T1000 (cell line): ENCODE data around the gene NMNAT3.

Source experiments
- DNase-seq: peaks from one replicate; lab custom pipeline; 2025; ENCODE audit warnings: mixed read lengths; lab: John Stamatoyannopoulos, UW

Gene NMNAT3

DNA sequence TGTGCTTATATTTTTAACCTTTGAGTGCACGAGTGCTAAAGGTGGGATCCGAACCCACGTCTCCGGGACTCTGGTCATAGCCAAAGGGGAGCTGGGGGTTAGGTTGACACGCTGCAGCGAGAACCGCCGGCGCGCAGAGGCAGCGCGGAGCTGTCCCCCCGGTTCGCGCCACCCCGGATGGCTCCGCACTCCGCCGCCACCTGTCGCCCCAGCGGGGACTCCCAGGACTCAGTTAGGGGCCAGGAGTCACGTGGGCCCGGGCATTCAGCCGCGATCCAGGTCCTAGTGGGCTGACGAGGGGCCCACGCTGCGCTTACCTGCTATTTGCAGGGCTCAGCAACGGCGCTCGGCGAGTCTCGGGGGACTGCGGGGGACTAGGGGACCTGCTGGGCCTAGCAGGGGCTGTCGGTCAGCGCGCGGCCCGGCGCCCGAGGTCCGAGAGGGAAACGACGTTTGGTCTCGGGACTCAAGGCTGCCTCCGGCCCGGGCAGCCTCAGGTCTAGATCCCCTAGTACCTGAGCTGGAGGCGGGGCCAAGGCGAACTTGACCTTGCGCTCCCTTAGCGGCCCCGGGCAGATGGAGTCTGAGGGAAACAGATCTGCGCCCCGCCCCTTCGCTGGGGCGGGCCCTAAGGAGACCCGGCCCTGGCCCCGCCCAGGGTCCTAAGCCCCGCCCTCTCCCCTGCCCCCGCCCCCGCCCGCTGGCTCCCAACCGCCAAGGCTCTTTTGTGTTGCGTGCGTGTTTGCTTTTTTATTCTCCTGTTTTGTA lies at the start of gene NMNAT3:
Gene NMNAT3, minus strand, starts transcription at position 585 of the 768 bp plus-strand sequence. CDS start 50,248 bp downstream, outside the sequence.
- DNase-seq: peak; percentile 60

DNA sequence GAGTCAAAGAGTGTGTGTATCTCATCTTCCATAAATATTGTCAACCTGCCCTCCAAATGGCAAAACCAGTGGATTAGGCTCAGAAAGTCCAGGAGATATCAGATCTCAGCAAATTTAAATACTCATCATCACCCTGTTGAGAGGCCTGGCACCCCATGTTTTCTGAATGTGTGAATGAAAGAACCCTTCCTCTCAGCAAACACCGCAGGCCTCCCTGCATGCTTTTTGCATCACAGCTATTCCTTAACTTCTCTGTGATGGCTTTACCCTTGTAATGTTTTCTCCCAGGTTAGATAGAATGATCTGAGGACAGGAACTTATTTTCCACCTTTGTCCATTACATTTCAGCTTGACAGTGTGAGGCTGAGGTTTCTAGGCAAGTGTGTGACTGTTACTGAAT lies 43.6 kb upstream of the NMNAT3 start:
- DNase-seq: no peak

DNA sequence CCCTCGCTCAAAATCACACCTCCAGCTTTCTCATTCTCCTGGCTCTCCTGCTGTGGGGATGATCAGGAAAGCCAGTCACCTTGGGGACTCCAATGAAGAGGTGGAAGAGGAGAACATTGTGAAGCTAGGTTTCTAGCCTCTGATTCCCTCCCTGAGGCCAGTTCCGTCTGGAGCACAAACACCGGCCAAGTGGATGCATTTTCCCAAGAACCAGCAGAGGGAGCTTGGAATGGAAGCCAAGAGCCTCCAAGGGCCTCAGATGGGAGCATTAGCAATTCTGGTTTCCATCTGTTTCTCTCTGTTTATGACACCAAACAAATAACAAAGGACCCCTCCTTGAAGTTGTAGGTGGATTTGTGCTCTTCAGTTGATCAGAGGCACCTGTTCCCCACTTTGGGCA lies 40.6 kb upstream of the NMNAT3 start:
- DNase-seq: no peak

DNA sequence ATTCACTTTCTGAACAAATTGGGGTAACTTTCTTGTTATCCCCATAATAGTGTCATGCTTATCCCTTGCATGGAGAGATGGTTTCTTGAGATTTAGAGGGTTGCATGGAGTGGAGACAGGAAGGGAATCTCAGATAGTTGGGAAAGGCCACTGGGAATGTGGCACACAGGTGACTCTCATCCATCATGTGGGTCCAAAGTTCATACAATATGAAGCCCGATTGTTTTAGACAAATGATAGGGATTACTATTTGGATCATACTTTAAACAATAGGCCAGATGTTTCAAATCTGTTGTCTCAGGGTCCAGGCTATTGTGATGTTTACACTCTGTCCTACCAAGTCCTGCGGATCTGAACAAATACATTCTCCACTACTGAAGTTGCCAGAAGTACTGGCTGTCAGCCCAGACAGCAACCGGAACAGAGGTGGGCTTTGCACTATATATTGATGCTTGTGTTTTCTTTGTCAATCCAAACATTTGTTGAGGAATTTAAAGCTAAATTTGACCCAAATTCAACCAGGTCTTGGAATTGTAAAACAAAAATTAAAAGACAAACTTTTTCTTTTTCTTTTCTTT lies 39.2 kb upstream of the NMNAT3 start:
- no peak for DNase-seq

DNA sequence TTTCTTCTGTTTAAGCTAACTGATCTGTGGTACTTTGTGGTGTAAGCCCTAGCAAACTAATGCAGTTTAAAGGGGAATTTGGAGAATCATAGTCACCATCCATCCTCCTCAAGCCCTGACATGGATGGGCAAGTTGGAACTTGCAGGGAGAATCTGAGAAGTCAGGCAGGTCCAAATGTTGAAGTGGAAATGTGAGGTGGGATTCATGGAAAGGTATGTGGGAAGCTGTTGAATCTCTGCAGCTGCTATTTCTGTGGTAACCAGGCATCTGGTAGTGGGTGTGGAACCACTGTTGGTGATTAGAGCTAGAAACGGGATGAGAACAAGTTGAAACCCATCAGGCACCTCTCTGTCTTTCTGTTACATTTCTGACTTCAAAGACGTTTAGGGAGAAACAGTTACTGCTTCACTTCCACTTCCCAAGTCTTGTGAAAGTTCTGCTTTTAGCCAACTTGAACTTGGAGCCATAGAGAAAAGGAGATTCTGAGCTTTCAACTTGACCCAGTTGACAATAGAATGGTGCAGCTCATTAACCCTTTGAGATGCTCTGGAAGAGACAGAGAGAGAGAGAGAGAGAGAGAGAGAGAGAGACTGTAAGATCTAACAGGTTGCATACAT lies 38.1 kb upstream of the NMNAT3 start:
- no peak for DNase-seq

DNA sequence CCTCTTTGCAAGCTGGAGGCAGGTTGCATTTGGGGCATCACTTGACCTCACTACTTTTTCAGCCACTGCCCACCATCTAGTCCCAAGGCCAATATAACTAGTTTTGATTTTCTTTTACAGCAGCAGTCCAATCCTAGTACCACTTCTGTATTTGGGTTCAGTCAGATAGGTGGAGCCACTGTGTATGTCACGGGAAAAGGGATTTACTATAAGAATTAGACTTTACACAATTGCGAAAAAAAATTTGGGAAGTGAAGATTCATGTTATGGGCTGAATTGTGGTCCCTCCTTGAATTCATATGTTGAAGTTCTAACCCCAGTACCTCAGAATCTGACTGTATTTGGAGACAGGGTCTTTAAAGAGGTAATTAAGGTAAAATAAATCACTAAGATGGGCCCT lies 37.4 kb upstream of the NMNAT3 start:
- no peak for DNase-seq

DNA sequence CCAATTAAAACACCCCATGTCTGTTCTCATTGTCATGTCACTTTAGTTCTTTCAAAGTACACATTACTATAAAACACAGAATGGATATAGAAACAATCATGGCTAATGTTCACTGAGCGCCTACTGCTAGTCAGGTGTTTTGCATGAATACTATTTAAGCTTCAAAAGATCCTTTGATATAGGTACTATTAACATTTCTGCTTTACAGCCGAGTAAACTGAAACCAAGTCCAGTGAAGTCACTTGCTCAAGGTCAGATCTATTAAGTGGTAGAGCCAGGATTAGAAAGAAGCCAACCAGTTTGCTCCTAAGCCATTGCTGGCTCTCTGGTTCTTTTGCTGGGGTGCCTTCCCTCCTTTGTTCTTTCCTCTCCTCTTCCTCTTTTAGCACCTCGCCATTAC lies 32.4 kb upstream of the NMNAT3 start:
- DNase-seq: no peak

DNA sequence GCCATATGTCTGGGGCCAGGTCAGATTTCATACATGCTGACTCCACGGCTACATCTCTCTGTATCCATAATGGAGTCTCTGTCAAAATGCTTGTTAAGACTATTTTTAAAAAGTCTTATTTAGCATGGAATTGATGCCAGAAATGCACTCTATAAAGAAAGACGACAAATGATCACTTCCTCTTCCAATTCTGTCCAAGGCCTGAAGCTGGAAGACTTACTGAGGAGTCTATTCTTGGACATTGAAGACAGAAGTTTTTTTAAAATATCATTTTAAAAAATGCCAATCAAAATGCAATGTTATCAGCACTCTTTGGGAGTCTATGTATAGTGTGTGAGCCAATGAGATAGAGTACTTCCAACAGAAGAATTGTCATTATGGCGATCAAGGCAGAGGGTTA lies 27.9 kb upstream of the NMNAT3 start:
- DNase-seq: no peak

DNA sequence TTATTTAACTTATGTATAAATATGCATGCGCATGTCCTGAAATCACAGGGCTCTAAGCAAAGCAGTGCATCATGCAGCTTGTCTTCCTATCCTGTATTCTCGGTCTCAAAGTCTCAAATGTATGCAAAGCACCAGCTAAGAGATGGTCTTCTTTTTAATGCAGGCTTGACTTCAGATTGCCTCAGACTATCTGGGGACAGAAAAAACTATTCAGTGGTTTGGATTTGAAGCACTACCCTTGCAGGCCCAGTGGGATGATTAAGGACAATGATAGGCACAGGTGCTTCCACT lies 18.5 kb upstream of the NMNAT3 start:
- DNase-seq: no peak

DNA sequence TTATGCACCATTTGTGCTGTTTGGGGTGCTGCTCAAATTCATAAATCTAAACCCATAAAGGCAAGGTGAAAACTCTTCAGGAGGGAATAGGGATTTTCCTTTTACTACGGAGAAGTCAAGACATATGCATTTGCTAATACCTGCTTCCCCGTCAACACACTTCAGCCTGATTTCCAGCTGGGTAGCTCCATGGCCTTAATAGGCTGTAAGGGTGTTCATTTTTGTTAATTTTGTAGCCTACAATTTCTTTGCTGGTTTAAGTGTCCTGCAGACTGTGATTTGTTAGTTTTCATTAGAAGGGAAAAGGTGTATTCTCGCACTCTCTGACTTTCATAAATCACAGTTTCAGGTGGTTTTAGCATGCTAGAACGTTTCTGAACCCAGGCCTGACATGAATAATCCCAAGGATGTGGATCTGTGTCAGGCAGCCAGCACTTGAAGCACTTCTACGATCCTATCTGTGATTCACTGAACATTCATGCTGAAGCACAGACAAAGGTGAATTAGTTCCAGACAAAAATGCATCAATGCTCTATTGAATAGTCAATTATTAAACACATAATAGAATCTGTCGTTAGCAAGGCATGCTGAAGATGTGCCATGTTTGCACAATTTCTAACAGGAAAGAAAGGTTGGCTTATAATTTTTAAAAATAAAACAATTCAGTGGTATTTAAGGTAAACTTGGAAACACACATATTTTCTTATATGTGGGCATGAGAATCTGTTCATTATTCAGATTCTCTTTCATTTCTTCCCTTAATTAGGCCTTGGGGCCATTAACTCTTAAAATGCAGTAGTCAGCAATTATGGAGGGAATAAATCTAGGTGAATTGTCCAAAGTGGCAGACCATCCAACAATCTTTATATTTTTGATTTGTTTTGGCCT lies 17.9 kb upstream of the NMNAT3 start:
- no peak for DNase-seq

DNA sequence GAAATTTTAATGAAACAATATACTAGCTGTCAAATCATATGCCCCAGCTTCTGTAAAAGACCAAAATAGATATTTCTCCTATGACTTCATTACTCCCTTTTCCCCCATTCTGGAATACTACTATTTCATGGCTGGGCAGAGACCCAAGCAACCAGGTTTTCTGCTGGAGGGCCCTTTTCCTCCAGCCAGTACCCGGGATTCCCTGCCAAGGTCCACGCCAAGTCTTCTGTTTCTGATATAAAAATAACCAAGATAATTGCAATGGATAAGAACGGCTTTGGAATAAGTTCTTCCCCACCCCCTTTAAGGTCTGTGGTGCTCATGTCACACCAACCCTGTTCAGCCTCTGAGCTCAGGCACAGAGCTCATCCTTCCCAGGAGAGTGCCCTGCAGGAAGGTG lies 17.2 kb upstream of the NMNAT3 start:
- no peak for DNase-seq

DNA sequence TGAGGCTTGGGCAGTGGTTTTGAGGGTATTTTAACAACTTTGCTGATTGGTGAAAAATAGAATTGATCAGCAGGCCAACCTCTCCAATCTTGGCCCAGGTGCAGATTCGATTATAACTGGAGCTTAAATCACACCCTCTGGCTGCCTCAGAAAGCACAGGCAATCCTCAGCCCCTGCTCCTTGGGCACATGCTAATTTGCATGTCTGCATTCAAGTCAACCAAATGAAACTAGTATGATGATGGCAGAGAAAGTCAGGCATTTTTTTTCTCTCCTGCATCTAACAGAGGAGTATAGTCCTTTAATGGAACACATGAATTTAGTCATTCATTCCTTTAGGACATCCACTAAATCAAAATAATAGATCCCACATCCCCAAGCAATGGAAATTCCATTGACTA lies 16.8 kb upstream of the NMNAT3 start:
- no peak for DNase-seq

DNA sequence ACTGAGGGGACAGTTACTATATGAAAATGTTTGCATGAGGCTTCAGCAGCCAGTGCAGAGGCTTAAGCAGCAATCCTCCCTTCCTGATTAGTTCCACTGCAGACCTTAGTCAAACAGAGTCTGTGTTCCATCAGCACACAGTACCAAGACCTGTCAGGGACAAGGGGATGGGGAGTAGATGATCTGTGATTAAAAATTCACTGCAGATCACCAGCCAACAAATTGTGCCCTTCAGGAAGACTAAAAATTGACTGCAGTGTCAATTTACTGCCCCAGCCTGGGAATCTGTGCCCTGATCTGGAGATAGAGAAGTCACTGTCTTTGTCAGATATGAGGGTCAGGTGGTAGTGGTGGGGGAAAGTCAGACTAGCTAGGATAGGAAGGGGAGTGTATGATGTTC lies 13.8 kb upstream of the NMNAT3 start:
- no peak for DNase-seq

DNA sequence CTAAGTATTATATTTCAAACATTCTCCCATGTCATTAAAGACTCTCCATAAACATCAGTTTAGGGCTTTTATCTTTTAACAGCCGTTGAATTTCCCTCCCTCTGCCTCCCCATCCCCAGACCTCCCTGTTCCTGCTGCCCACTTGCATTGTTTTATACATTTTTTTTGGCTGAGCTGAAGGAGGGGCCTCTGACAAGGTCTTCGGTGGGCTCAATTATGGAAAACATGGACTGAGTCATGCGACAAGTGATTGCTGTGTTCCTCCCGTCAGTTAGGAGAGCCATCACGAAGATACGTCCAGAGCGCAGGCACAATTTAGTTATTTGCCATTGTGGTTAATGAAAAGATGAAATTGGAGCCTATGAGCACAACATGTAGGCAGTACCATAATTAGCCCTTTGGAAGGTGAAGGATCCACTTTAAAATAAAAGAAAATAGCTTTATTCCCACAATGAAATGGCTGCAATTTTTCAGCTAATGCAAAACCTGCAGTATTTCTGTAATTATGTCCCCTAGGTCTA lies 12.0 kb upstream of the NMNAT3 start:
- no peak for DNase-seq

DNA sequence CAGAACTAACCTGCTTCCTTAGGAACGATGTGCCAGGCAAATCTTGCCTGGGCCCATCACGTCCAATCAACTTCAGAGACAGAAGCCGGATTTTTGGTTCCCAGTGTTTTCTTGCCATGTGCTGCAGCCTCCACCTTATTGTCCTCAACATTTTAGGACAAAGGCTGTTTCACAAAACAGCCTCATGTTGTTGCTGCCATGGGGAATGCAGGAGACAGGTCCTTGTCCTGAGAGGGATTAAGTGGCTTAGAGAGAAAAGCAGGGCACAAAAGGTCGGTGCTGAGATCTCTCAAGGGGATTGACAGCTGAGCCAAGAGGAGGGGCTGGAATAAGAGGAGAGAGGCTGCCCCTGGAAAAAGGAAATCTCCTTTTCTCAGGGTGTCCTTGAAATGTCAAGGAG lies 11.3 kb upstream of the NMNAT3 start:
- DNase-seq: no peak

DNA sequence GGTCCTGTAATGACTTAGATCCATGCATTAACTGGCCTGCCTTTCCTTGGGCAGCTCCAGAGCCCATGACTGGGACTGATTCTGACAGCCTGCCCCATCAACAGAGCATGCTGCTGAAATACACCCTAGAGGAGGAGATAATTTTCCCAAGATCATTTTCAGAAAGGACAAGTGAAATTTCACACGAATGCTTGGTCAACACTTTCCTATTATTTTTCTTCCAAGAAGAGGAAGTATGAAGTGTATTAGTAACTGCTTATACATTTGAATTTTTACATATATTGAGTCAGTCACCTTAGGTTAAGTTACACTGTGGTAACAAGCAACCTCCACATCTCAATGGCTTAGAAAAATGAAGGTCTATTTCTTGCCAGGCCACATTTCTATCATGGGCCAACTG lies 9.7 kb upstream of the NMNAT3 start:
- no peak for DNase-seq

DNA sequence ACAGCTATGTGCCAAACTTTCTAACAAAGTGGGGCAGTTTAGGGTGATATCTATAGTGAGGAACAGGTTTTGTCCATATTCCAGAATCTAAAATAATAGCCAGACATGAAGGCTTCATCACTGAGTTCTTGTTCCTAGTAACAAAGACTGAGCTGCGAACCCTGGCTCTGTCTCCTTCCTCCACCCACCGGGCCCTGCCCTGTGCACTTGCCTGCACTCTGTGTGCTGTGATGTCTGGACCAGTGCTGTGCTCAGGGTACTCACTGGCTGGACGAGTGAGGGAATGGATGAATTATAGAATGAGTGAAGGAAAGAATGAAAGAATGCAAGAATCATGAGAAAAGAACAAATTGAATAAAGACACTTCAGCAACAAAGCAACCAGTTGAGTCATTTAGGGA lies 8.9 kb upstream of the NMNAT3 start:
- no peak for DNase-seq

DNA sequence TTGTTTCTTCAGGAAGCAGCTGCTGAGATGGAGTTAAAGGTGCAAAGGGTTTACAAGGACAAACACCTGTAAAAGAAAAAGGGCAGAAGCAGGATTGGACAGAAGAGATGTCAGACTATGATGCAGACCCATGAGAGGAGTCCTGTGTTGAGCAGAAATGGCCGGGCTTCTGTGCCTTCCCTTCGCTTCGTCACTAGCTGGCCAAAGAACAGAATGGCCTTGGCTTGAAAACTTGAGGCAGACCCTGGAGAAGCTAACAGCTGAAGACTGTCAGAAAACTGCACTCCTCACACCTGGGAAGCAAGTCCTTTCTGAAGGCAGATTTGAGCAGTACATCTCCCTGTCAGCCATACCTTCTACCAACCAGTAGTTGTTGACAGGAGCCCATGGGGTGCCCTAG lies 8.4 kb upstream of the NMNAT3 start:
- DNase-seq: no peak

DNA sequence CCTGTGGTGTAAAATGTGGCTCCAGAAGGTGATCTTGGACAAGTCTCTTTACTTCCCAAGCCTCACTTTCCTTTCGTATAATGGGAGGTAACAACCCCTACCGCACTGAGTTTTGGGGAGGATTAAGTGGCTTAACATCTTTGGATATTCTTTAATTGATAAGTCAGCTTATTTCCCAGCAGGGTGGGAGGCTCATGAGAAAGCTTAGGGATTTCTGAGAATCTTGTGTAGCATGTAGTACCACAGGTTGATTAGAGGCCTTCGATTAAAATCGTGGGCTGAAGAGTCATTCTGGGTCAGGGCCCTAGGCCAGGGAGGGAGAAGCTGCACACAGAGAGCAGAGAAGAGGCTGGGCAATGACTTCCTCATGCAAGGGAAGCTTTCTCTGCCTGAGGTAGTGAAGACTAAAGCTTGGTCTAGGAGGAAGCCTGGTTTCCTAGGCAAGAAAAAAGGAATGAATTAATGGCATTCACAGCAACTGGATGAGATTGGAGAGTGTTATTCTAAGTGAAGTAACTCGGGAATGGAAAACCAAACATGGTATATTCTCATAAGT lies 1.5 kb upstream of the NMNAT3 start:
- DNase-seq: no peak

DNA sequence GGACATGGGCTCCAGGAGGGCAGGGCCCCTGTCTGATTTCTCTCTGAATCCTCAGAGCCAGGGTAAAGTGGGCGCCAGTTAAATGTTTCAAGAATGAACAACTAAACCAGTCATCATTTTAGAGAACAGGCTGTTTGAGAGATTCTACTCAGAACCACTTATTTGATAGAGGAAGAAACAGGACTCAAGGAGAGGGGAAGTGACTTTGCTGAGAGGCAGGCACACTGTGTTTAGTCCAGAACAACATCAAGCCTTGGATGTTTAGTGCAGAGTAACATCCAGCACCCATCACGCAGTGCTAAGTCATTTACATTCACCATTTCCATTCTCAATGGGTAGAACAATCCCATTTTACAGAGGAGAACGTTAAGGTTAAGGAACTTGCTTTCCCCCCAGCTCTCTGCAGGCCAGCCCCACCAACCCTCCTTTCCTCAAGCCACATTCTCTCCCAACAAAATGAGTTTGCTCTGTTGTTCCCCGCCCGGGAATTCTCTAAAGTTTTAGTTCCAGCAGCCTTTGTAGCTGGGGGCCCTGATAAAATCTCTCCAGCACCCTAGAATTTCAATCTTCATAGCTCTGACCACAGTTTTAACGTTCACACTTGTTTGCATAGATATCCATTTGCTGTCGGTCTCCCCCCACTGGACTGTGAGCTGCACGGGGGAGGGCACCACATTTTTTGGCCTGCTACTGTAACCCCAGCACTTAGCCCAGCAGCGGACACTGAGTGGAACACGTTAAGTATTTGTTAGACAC lies 962 bp downstream of the NMNAT3 start:
- no peak for DNase-seq

DNA sequence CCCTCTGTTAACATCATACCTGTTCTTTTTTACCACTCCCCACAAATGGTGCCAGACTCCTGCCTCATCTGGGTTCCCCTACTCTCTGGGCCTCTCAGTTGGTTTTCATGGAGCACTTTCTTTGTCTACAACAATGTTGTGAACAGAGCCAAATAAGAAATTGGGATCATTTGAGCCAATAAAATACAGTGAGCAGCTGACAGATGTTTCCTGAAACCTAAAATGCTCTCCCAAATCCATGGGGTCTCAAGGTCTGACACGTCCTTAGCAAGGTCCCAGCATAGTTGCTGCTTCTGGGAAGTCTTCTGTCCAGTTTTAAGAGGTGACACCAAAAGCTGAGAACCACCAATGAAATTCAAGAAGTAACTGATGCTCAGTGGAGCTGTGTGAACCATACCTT lies 1.7 kb downstream of the NMNAT3 start:
- DNase-seq: no peak
